GM12878 (cell line): ENCODE results near the gene CPHXL2. TPM values are rescaled to one million over a fixed set of nuclear protein-coding genes. Genes with fewer than 3 reads are reported as not detected.

ENCODE experiments used
- ATAC-seq: fragments of 200-7000 bp; cut with Tn5 transposase; 3 replicates; pipeline ENCODE4 v1.9.1; 2020; ENCODE audit warnings: mild to moderate bottlenecking, moderate library complexity
- BruUV-seq: library from RNA; stranded (reverse); fragments of 400-500 nt; replicated peaks from 2 replicates; lab custom pipeline; 2021; lab: Mats Ljungman, UMichigan
- CTCF ChIA-PET: fragments of 300-600 bp; sonication (Branson Sonifier 250); formaldehyde crosslinking; extraction: SDS; loops from one replicate; lab custom pipeline; 2021; ENCODE audit warnings: inconsistent platforms; lab: Yijun Ruan, JAX
- POLR2A ChIA-PET: fragments of 350-600 bp; formaldehyde crosslinking; extraction: SDS; loops from one replicate; lab custom pipeline; 2021; ENCODE audit warnings: inconsistent platforms; lab: Charles Lee
- RAD21 ChIA-PET: fragments of 300-600 bp; sonication (Branson Sonifier 250); formaldehyde crosslinking; loops from one replicate; lab custom pipeline; 2023; ENCODE audit warnings: antibody characterized with exemption; ENCODE audit not compliant: unreplicated experiment; lab: Charles Lee
- SMC1A ChIA-PET: fragments of 300-600 bp; sonication (Branson Sonifier 250); formaldehyde crosslinking; loops from one replicate; lab custom pipeline; 2023; ENCODE audit not compliant: unreplicated experiment, uncharacterized antibody; lab: Charles Lee
- DNase-seq: peaks from one replicate; pipeline ENCODE4 v3.0.0-alpha.2; 2011; ENCODE audit warnings: low read depth, low spot score
- FAIRE-seq: peaks from 3 replicates; lab custom pipeline; 2011; peaks lifted over from hg19 to GRCh38; lab: Jason Lieb, UNC
- H2AFZ ChIP-seq: 2 replicates; pipeline ENCODE4 v1.6.0; 2011; ENCODE audit warnings: low read depth, low read length, control low read depth; ENCODE audit not compliant: control insufficient read depth
- H3K27ac ChIP-seq: 2 replicates; pipeline ENCODE4 v1.5.1; 2011; ENCODE audit warnings: control low read depth; ENCODE audit not compliant: control insufficient read depth, insufficient read depth
- H3K27me3 ChIP-seq, 2 experiments: replicated peaks in 1 of 2; 2 replicates each; pipeline versions ENCODE4 v1.6.0 to v1.6.1; 2011; ENCODE audit warnings: low read length in 1 of 2; ENCODE audit not compliant: control insufficient read depth in 2 of 2, insufficient read depth in 2 of 2
- H3K36me3 ChIP-seq, 2 experiments: 2 replicates each; pipeline ENCODE4 v1.5.1; 2011; ENCODE audit warnings: low read length in 1 of 2; ENCODE audit not compliant: control insufficient read depth in 2 of 2, insufficient read depth in 2 of 2
- H3K4me1 ChIP-seq: 2 replicates; pipeline ENCODE4 v1.6.1; 2011; ENCODE audit warnings: mild to moderate bottlenecking, low read length, moderate library complexity, mixed read lengths; ENCODE audit not compliant: control insufficient read depth, insufficient read depth
- H3K4me2 ChIP-seq: 2 replicates; pipeline ENCODE4 v1.6.0; 2011; ENCODE audit warnings: control low read depth; ENCODE audit not compliant: control insufficient read depth, insufficient read depth
- H3K4me3 ChIP-seq: fragments of 200-600 bp; sonication (generic); 2 replicates; pipeline ENCODE4 v1.5.1; 2016
- H3K79me2 ChIP-seq: 2 replicates; pipeline ENCODE4 v1.6.0; 2011; ENCODE audit warnings: low read length; ENCODE audit not compliant: control insufficient read depth, insufficient read depth
- H3K9ac ChIP-seq: 2 replicates; pipeline ENCODE4 v1.8.0; 2011; ENCODE audit warnings: low read length, control low read depth, mixed read lengths; ENCODE audit not compliant: control insufficient read depth, insufficient read depth
- H3K9me3 ChIP-seq: replicated peaks from 3 replicates; pipeline ENCODE4 v1.5.1; 2011; ENCODE audit warnings: mild to moderate bottlenecking, low read length; ENCODE audit not compliant: control insufficient read depth, insufficient read depth
- H4K20me1 ChIP-seq: 2 replicates; pipeline ENCODE4 v1.6.0; 2011; ENCODE audit not compliant: control insufficient read depth, insufficient read depth
- BRCA1 ChIP-seq: IDR thresholded peaks from 2 replicates; pipeline ENCODE4 v1.6.1; 2011; ENCODE audit warnings: low read depth, low read length, improper control_type of control experiment
- CBX5 ChIP-seq: sonication (generic); IDR thresholded peaks from 2 replicates; pipeline ENCODE4 v1.6.1; 2016; ENCODE audit warnings: low read depth, moderate library complexity, mild to moderate bottlenecking, inconsistent platforms
- EGR1 ChIP-seq, 2 experiments: IDR thresholded peaks; 1 replicate in 1 of 2; 2 replicates in 1 of 2; pipeline ENCODE4 v1.6.1; 2011 to 2012; ENCODE audit warnings: low read depth in 2 of 2, low read length in 2 of 2, borderline replicate concordance in 1 of 2, mild to moderate bottlenecking in 1 of 2, moderate library complexity in 1 of 2
- FOS ChIP-seq: IDR thresholded peaks from 3 replicates; pipeline ENCODE4 v1.6.1; 2011; ENCODE audit warnings: borderline replicate concordance; ENCODE audit not compliant: insufficient read length; ENCODE audit errors: extremely low read depth
- GATAD2B ChIP-seq: fragments of 450-650 bp; conservative IDR thresholded peaks from 2 replicates; pipeline ENCODE4 v1.6.1; 2017; ENCODE audit warnings: low read depth, mild to moderate bottlenecking, moderate library complexity
- IKZF2 ChIP-seq, 2 experiments: fragments of 450-650 bp; IDR thresholded peaks; 2 replicates each; pipeline ENCODE4 v1.6.1; 2017; ENCODE audit warnings: mild to moderate bottlenecking in 2 of 2, moderate library complexity in 2 of 2
- JUND ChIP-seq: IDR thresholded peaks from 2 replicates; pipeline ENCODE4 v1.6.1; 2012; ENCODE audit warnings: low read depth, mild to moderate bottlenecking, low read length, improper control_type of control experiment, moderate library complexity
- MYC ChIP-seq: IDR thresholded peaks from 2 replicates; pipeline ENCODE4 v1.6.1; 2011; ENCODE audit warnings: mild to moderate bottlenecking, low read length, moderate library complexity, inconsistent platforms; ENCODE audit not compliant: insufficient read depth, insufficient replicate concordance, insufficient read length, severe bottlenecking
- POLR2AphosphoS2 ChIP-seq: IDR thresholded peaks from 2 replicates; pipeline ENCODE4 v1.6.1; 2011; ENCODE audit warnings: low read depth, mild to moderate bottlenecking, low read length, improper control_type of control experiment, moderate library complexity
- RELA ChIP-seq: fragments of 450-650 bp; IDR thresholded peaks from 2 replicates; pipeline ENCODE4 v1.8.0; 2014; ENCODE audit warnings: borderline replicate concordance; ENCODE audit not compliant: partially characterized antibody
- SREBF1 ChIP-seq: IDR thresholded peaks from 2 replicates; pipeline ENCODE4 v1.6.1; 2012; ENCODE audit warnings: mild to moderate bottlenecking, low read length
- STAT1 ChIP-seq: fragments of 450-650 bp; conservative IDR thresholded peaks from 2 replicates; pipeline ENCODE4 v1.6.1; 2014; ENCODE audit warnings: antibody characterized with exemption, mild to moderate bottlenecking
- STAT3 ChIP-seq: IDR thresholded peaks from 2 replicates; pipeline ENCODE4 v1.6.1; 2011; ENCODE audit warnings: low read depth, low read length, improper control_type of control experiment
- SUPT20H ChIP-seq: IDR thresholded peaks from 2 replicates; pipeline ENCODE4 v1.6.1; 2011; ENCODE audit warnings: low read depth, mild to moderate bottlenecking, low read length, moderate library complexity, borderline replicate concordance; ENCODE audit not compliant: control insufficient read depth
- TCF12 ChIP-seq: IDR thresholded peaks from 2 replicates; pipeline ENCODE4 v1.6.1; 2011; ENCODE audit warnings: low read depth, mild to moderate bottlenecking, low read length
- ZNF384 ChIP-seq: IDR thresholded peaks from 2 replicates; pipeline ENCODE4 v1.6.1; 2012; ENCODE audit warnings: low read depth, mild to moderate bottlenecking, low read length, improper control_type of control experiment, borderline replicate concordance
- WGBS: methylation state at CpG from one replicate; pipeline ENCODE4 v1.1.6; 2016; ENCODE audit warnings: low lambda C conversion rate; ENCODE audit not compliant: insufficient replicate concordance, insufficient coverage; ENCODE audit errors: missing lambda C conversion rate; 5-methylcytosine and 5-hydroxymethylcytosine counted together
- in situ Hi-C: fragments of 300-500 bp; cut with MboI; formaldehyde crosslinking; loops from 9 replicates; pipeline ENCODE4 v1.14.3; 2018; ENCODE audit warnings: mixed read lengths
- intact Hi-C: fragments of 100-400 bp; cut with micrococcal nuclease; formaldehyde crosslinking; loops from one replicate; pipeline ENCODE4 v1.14.2; 2022; ENCODE audit not compliant: unreplicated experiment
- polyA plus RNA-seq, 11 experiments: library from polyadenylated mRNA; depleted of rRNA in 4 of 11; unstranded in 6 of 11; stranded (reverse) in 5 of 11; fragments of >200 nt; fragmentation: Nextera tagmentation in 4 of 11; fragmentation: Illumina TruSeq in 1 of 11; extraction: Ambion mirVana in 4 of 11; extraction: Trizol in 1 of 11; gene quantifications; 1 replicate in 1 of 11; 2 replicates in 10 of 11; pipeline versions ENCODE4 v1.2.1 to v1.2.3, GENCODE V29; 2011 to 2016; ENCODE audit warnings: inconsistent platforms in 2 of 11, missing spikeins in 2 of 11, low read depth in 1 of 11
- total RNA-seq, 4 experiments: library from RNA; depleted of rRNA in 3 of 4; stranded (reverse); fragments of >200 nt in 3 of 4; fragmentation: Illumina TruSeq in 1 of 4; extraction: Trizol in 1 of 4; gene quantifications; 2 replicates each; pipeline versions ENCODE4 v1.2.1 to v1.2.3, GENCODE V29; 2013 to 2021
- TF ChIP-seq, protein P1 (sequence below): fragments of 450-650 bp; formaldehyde crosslinking; IDR thresholded peaks from 2 replicates; pipeline ENCODE4 v1.4.0; 2020; ENCODE audit warnings: mild to moderate bottlenecking, moderate library complexity
- TF ChIP-seq, protein P2 (sequence below), 3 experiments: IDR thresholded peaks in 2 of 3; conservative IDR thresholded peaks in 1 of 3; 2 replicates each; pipeline ENCODE4 v1.5.1; 2011; ENCODE audit warnings: low read depth in 3 of 3, low read length in 3 of 3, mild to moderate bottlenecking in 3 of 3, control low read depth in 2 of 3, moderate library complexity in 2 of 3, inconsistent platforms in 1 of 3, mixed read lengths in 1 of 3; ENCODE audit not compliant: control insufficient read depth in 2 of 3, insufficient read depth in 1 of 3; ENCODE audit errors: extremely low read depth in 1 of 3
- TF ChIP-seq, protein P3 (sequence below): IDR thresholded peaks from 2 replicates; pipeline ENCODE4 v1.6.1; 2011; ENCODE audit warnings: mild to moderate bottlenecking, low read depth, low read length, moderate library complexity; ENCODE audit not compliant: insufficient replicate concordance

Gene CPHXL2
- total and polyA plus RNA-seq, 10 of the 15 experiments (the other 5 are each of a cell fraction or from before 2014, with no cell fraction given), result not detected

- Histone ChIP-seq H3K36me3 (no peaks in the 10 kb centered on the region), H3K9me3 (no peaks in the 10 kb centered on the region), H2AFZ (no peak overlapping the region), H3K27me3 (no peaks in the 10 kb centered on the region), H4K20me1 (no peaks in the 10 kb centered on the region), H3K4me1 (no peaks in the 10 kb centered on the region), H3K4me3 (no peak overlapping the region), H3K9ac (no peak overlapping the region), H3K4me2 (no peak overlapping the region), H3K79me2 (no peaks in the 10 kb centered on the region), H3K27ac (no peak overlapping the region)
- POLR2A ChIA-PET, result no interaction called here
- FAIRE-seq (no peak), ATAC-seq (no peak), DNase-seq (no peak)
- SMC1A ChIA-PET, result no interaction called here
- TF ChIP-seq, protein P1, sequence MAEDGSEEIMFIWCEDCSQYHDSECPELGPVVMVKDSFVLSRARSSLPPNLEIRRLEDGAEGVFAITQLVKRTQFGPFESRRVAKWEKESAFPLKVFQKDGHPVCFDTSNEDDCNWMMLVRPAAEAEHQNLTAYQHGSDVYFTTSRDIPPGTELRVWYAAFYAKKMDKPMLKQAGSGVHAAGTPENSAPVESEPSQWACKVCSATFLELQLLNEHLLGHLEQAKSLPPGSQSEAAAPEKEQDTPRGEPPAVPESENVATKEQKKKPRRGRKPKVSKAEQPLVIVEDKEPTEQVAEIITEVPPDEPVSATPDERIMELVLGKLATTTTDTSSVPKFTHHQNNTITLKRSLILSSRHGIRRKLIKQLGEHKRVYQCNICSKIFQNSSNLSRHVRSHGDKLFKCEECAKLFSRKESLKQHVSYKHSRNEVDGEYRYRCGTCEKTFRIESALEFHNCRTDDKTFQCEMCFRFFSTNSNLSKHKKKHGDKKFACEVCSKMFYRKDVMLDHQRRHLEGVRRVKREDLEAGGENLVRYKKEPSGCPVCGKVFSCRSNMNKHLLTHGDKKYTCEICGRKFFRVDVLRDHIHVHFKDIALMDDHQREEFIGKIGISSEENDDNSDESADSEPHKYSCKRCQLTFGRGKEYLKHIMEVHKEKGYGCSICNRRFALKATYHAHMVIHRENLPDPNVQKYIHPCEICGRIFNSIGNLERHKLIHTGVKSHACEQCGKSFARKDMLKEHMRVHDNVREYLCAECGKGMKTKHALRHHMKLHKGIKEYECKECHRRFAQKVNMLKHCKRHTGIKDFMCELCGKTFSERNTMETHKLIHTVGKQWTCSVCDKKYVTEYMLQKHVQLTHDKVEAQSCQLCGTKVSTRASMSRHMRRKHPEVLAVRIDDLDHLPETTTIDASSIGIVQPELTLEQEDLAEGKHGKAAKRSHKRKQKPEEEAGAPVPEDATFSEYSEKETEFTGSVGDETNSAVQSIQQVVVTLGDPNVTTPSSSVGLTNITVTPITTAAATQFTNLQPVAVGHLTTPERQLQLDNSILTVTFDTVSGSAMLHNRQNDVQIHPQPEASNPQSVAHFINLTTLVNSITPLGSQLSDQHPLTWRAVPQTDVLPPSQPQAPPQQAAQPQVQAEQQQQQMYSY (CRISPR knock-in tag), result no peak
- no peak for TF ChIP-seq CBX5
- TF ChIP-seq POLR2AphosphoS2, result no peak
- no peak for TF ChIP-seq GATAD2B
- no peak for TF ChIP-seq RELA
- TF ChIP-seq, protein P2, sequence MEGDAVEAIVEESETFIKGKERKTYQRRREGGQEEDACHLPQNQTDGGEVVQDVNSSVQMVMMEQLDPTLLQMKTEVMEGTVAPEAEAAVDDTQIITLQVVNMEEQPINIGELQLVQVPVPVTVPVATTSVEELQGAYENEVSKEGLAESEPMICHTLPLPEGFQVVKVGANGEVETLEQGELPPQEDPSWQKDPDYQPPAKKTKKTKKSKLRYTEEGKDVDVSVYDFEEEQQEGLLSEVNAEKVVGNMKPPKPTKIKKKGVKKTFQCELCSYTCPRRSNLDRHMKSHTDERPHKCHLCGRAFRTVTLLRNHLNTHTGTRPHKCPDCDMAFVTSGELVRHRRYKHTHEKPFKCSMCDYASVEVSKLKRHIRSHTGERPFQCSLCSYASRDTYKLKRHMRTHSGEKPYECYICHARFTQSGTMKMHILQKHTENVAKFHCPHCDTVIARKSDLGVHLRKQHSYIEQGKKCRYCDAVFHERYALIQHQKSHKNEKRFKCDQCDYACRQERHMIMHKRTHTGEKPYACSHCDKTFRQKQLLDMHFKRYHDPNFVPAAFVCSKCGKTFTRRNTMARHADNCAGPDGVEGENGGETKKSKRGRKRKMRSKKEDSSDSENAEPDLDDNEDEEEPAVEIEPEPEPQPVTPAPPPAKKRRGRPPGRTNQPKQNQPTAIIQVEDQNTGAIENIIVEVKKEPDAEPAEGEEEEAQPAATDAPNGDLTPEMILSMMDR (IDR thresholded peaks at IDR 0.05 in 2 of 3, conservative IDR thresholded peaks at IDR 0.05 in 1 of 3; ENCODE audit: control insufficient read depth in 2 of 3, extremely low read depth in 1 of 3, insufficient read depth in 1 of 3, low read depth in 3 of 3, low read length in 3 of 3), result no peak
- no peak for TF ChIP-seq STAT3
- no peak for TF ChIP-seq IKZF2 (IDR thresholded peaks at IDR 0.05)
- no peak for TF ChIP-seq JUND
- TF ChIP-seq EGR1 (IDR thresholded peaks at IDR 0.05; ENCODE audit: borderline replicate concordance in 1 of 2, low read depth in 2 of 2, low read length in 2 of 2), result no peak
- TF ChIP-seq FOS, result no peak
- TF ChIP-seq MYC, result no peak
- no peak for TF ChIP-seq SREBF1
- no peak for TF ChIP-seq BRCA1
- TF ChIP-seq ZNF384, result no peak
- no peak for TF ChIP-seq STAT1
- TF ChIP-seq SUPT20H, result no peak
- TF ChIP-seq, protein P3, sequence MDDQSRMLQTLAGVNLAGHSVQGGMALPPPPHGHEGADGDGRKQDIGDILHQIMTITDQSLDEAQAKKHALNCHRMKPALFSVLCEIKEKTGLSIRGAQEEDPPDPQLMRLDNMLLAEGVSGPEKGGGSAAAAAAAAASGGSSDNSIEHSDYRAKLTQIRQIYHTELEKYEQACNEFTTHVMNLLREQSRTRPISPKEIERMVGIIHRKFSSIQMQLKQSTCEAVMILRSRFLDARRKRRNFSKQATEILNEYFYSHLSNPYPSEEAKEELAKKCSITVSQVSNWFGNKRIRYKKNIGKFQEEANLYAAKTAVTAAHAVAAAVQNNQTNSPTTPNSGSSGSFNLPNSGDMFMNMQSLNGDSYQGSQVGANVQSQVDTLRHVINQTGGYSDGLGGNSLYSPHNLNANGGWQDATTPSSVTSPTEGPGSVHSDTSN, result no peak
- TF ChIP-seq TCF12, result no peak
- CTCF ChIA-PET, result no interaction called here
- BruUV-seq, result no TSS peak
- 47% methylated on average over 5 of the region's 5 CpGs for WGBS
- in situ Hi-C loops (no loop called here), intact Hi-C loops (no loop called here)
- RAD21 ChIA-PET, result no interaction called here
Measured at GRCh38 chr16:75697571-75697970, 20.8 kb upstream of the CPHXL2 start.
